Measurements from ENCODE around the gene KRT73.
"Not testable (repeated sequence)": the region's sequence is repeated elsewhere in the genome, so short reads cannot be mapped to it uniquely, and the experiment has no call there.

KRT73 gene

DNA sequence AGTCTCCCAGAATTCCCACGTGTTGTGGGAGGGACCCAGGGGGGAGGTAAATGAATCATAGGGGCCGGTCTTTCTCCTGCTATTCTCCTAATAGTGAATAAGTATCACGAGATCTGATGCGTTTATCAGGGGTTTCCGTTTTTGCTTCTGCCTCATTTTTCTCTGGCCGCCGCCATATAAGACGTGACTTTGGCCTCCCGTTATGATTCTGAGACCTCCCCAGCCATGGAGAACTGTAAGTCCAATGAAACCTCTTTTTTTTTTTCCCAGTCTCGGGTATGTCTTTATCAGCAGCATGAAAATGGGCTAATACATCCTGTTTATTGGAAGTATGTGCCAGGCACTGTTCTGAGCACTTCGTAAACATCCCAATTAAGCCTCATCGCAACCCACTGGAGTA, 17.9 kb downstream of the KRT73 start:
- DNase-seq (ENCODE audit: low spot score), result no peak

DNA sequence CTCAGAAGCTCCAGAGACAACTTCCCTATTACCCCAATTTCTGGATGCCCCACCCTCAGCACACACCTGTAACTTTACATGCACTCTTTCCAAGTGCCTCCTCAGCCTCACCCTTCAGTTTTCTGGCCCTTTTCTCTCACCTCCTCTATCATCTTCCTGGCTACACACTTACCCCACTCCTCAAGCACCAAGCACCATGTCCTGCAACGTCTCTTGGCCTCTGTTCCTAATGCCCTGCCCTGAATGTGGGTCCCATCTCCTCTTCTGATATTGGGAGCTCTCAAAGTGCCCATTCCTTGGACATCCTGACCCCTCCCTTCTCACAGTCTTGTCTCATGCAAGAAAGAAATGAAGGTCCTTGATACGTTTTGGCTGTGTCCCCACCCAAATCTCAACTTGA, 18.3 kb downstream of the KRT73 start:
- DNase-seq (ENCODE audit: low spot score), result no peak

DNA sequence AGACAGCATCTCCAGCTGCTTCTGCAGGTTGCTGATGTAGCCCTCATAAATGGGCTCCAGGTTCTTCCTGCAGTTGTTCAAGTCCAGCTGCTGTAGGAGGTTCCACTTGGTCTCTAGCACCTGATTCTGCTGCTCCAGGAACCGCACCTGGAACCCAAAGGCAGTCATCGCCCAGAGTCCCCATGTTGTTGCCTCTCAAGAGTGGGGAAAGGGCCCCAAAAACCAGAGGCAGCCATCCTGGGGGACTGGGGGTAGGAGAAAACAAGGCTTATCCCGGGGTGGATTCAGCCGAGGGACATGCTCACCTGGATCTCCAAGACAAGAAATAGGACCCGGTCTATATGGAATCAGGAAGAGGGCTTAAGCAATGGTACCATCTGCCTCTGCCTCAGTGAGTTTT, 19.4 kb downstream of the KRT73 start:
- DNase-seq (ENCODE audit: low spot score), result no peak

DNA sequence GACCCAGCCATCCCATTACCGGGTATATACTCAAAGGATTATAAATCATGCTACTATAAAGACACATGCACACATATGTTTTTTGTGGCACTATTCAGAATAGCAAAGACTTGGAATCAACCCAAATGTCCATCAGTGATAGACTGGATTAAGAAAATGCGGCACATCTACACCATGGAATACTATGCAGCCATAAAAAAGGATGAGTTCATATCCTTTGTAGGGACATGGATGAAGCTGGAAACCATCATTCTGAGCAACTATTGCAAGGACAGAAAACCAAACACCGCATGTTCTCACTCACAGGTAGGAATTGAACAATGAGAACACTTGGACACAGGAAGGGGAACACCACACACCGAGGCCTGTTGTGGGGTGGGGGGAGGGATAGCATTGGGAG, 24.1 kb downstream of the KRT73 start:
- not testable (repeated sequence) for DNase-seq (ENCODE audit: low spot score)

DNA sequence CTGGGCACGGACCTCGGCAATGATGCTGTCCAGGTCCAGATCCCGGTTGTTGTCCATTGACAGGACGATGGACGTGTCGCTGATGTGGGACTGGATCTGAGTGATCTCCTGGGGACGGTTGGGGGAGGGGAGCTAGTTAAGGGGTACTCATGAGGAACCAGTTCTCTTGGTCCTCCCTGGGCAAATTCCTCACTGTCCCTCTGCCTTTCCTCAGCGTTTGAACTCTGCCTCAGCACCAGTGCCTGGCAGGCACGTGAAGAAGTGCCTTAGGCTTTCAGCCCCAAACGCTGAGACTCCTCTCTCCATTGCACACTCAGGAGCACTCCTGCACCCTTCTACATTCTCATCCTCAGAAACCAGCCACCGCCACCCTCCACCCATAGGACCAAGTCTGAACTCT, 26.8 kb downstream of the KRT73 start:
- no peak for DNase-seq (ENCODE audit: low spot score)

DNA sequence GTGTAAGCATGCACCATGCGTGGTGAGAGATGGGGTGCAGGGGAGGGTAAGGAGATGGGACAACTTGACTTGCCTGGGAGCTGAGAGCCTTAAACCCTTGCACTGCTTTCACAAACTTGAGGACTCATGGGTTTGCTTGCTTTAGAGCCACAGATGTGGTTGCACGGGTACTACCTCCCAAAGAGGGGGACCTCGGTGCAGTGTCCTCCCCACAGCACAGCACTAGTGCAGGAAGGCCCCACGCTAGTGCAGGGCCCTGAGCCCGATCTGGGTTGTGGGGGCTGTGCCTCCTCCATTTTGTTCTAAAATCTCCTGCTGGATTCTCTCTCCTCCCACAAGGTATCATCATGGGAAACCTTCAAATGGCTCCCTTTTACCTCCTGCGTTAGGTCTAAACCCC, 28.3 kb downstream of the KRT73 start:
- no peak for DNase-seq (ENCODE audit: low spot score)

GRCh38 chr12:52587563-52587962, 30.8 kb downstream of the KRT73 start:
- DNase-seq (ENCODE audit: low spot score), result no peak

- no peak for DNase-seq (ENCODE audit: low spot score)
Measured at GRCh38 chr12:52585946-52586345, 32.4 kb downstream of the KRT73 start.

GRCh38 chr12:52585066-52585465, 33.3 kb downstream of the KRT73 start:
- no peak for DNase-seq (ENCODE audit: low spot score)

- no peak for DNase-seq (ENCODE audit: low spot score)
Measured at GRCh38 chr12:52584156-52584682, 34.1 kb downstream of the KRT73 start.

- DNase-seq (ENCODE audit: low spot score), result peak; percentile 86
Measured at GRCh38 chr12:52582971-52583456, 35.3 kb downstream of the KRT73 start.

- no peak for DNase-seq (ENCODE audit: low spot score)
Measured at GRCh38 chr12:52582486-52582885, 35.9 kb downstream of the KRT73 start.

- no peak for DNase-seq (ENCODE audit: low spot score)
Measured at GRCh38 chr12:52581481-52581880, 36.9 kb downstream of the KRT73 start.

- no peak for DNase-seq (ENCODE audit: low spot score)
Measured at GRCh38 chr12:52581066-52581465, 37.3 kb downstream of the KRT73 start.

GRCh38 chr12:52580496-52580895, 37.9 kb downstream of the KRT73 start:
- no peak for DNase-seq (ENCODE audit: low spot score)

DNA sequence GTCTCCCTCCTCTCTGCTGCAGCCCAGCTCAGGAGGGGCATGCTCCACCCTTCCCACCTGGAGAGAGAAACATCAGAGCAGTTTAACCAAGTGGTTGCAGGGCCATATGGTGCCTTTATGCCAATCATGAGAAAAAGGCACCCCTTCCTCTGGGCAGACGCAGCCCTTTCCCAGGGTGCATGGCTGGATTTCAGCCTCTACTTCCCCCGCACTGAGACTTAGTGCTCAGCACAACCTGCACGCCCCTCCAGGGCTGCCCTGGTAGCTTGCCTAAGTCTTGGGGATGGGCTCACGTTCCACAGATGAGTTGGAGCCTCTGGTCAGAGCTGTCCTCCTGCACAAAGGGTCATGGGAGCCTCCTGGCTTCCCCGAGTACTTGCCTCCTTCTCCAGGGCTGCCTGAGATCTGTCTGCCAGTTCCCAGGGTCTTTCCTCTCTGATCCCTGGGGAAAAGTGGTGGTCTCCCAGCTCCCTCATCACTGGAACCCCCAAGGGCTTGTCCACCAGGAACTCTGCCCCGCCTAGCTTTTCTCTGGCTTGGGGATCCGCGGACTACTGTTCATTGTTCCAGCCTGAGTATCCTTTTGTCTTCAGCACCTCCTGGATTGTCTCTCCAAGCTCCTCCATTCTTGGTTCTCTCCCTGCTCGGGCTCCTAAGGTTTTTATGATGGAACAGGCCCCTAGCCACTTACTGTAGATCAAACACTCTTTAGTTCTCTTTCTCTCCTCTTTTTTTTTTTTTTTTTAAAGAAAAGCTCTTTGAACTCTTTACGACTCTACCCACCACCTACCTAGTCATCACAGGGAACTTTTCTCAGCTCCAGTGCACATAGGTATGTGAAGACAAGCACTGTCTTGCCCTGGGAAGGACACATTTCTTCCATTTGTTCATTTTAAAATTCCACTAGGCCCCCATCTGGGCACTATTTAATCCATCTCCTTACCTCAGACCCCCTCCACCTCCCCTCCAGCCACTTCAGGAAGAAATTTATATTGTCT, 38.6 kb downstream of the KRT73 start:
- DNase-seq (ENCODE audit: low spot score), result no peak

DNA sequence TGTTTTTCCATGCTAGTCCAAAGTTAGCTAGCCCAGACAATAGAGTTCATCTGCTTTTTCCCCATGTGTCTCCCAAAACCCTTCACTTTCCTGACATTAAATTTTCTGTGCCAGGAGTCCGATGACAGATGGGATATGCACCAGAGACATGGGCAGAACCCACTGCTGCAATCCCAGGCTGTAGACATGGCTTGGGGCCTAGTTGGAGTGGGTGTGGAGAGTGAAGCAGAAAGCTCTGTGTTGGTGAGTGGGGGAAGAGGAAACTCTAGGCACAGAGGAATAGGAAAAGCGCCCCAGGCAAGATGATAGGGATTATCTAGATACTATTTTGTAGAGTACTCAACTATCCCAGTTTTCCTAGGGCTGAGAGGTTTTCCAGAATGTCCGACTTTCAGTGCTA, 39.9 kb downstream of the KRT73 start:
- DNase-seq (ENCODE audit: low spot score), result no peak

DNA sequence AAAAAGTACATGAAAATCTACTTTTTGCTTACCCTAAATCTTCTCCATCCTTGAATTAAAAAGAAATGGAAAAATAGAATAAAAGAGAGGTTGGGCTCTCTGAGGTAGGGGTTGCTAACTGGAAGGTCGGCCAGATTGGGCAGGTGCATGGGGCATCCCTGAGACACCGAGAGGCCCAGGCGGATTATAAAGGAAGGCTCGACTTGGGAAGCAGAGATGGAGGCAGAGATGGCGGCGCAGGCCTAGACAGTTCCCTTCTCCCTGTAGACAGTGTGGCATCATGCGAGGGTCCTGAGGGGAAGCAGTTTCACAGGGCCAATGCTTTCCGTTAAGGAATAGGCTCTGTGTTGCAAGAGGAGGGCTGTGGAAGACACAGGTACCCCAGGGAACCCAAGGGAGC, 41.0 kb downstream of the KRT73 start:
- no peak for DNase-seq (ENCODE audit: low spot score)

DNA sequence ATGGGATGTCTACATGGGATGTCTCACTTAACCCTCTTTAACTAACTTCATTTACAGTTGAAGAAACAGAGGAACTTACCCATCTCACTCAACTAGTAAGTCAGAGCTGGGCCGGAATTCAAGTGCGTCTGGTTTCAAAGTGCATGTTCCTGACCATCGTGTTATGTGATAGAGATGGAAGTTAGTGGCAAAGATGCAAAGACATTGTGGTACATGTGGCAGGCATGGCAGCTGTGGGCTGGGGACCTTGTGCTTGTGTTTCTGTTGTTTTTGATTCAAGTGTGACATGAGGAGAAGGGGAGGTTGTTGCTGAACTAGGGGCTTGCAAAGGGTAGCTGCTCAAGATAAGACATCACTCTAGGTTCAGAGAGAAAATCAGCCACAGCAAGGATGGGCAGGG, 42.4 kb downstream of the KRT73 start:
- DNase-seq (ENCODE audit: low spot score), result no peak

DNA sequence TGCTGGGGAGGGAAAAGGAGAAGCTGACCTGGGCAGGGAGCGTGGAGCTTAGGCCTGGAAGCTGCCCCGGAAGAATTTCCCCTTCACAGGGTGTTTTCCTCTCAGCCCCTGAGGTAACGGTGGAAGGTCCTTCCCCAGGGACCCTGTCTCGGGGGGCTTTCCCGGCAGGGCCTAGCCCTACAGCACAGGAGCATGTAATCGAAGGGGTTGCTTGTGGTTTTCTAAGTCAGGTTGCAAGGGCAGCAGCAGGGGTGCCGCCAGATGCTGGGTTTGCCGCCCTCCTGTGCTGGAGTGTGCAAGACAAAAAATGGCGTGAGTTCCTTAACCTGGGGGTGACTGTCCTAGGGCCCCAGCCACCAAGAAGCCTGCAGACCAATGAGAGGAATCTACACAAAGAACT, 43.1 kb downstream of the KRT73 start:
- no peak for DNase-seq (ENCODE audit: low spot score)

DNA sequence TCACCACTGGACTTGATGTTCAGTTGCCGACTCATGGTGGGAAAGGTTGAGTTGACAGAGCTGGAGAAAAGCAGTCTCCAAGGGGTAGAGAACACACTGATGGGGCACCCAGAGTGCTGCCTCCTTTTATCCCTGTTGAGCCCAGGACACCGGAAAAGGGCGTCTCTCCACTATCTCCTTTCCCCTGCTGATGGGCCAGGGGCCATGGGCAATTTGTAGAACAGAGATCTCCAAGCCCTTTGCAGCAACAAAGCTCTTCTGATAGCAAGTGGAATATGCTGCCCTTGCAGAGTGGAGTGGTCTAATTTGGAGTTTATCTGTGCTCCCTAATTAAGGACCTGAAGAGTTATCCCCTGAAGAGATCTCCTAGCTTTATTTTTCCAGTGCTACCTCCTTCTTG, 44.6 kb downstream of the KRT73 start, which contains the start of gene KRT74:
Gene KRT74, minus strand, starts transcription at position 101 of the 400 bp plus-strand sequence. Its CDS starts 66 bp downstream, at position 35.
- no peak for DNase-seq (ENCODE audit: low spot score)

DNA sequence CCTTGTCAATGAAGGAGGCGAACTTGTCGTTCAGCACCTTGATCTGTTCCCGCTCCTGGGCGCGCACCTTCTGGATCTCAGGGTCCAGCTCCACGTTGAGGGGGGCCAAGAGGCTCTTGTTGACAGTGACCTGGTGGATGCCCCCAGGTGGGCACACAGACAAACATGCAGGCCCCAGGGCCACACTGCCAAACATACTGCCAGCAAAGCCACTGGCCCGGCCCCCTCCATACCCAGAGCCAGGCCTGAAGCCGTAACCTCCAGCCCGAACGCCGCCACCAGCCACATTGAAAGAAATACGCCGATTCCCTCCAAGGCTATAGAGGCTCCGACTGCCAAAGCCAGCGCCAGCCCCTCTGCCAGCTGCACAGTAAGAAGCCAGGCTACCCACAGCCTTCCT, 45.1 kb downstream of the KRT73 start:
- no peak for DNase-seq (ENCODE audit: low spot score)

DNA sequence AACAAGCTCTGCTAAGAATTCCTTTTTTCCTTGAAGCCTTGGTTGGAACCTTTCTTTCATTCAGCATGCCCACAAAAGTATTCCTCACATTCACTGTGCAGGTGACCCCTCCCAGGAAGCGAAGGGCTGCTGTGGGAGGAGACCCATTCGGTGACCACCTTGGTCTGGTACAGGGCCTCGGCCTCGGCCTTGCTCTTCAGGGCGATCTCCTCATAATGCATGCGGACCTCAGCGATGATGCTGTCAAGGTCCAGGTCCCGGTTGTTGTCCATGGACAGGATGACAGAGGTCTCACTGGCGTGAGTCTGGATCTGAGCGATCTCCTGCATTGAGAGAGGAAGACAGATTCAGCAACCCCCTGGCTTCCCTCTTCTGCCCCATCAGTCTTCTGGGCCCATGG, 47.8 kb downstream of the KRT73 start:
- no peak for DNase-seq (ENCODE audit: low spot score)
